CD4-positive, alpha-beta T cell treated with Interleukin-4 for 1 hour (primary cell): Measurements from ENCODE around the gene TMEM47.

Experiments
- DNase-seq, 2 donors: peaks; one replicate each; pipeline ENCODE4 v3.0.0-alpha.2; 2020 to 2022

Gene TMEM47

GRCh38 chrX:34656842-34657725, at the start of gene TMEM47:
Gene TMEM47, minus strand, starts transcription at chrX:34657285. Its CDS starts 256 bp downstream, at chrX:34657029.
- DNase-seq, result no peak

GRCh38 chrX:34687095-34687494, 30.0 kb upstream of the TMEM47 start:
- no peak for DNase-seq

- no peak for DNase-seq
These were observed 2.5 kb upstream of the TMEM47 start for GRCh38 chrX:34659575-34659974.

- no peak for DNase-seq
These were observed 1.2 kb upstream of the TMEM47 start for GRCh38 chrX:34658326-34658725.

GRCh38 chrX:34657726-34658070, 613 bp upstream of the TMEM47 start:
- no peak for DNase-seq

- no peak for DNase-seq
These were observed 631 bp downstream of the TMEM47 start for GRCh38 chrX:34656467-34656841.

GRCh38 chrX:34655501-34656455, 1.3 kb downstream of the TMEM47 start:
- DNase-seq, result no peak

- no peak for DNase-seq
These were observed 2.2 kb downstream of the TMEM47 start for GRCh38 chrX:34654696-34655490.

- no peak for DNase-seq
These were observed 3.3 kb downstream of the TMEM47 start for GRCh38 chrX:34653811-34654210.

GRCh38 chrX:34642849-34643248, 14.2 kb downstream of the TMEM47 start:
- DNase-seq, result no peak

GRCh38 chrX:34638116-34638515, 19.0 kb downstream of the TMEM47 start:
- DNase-seq, result no peak

- no peak for DNase-seq
These were observed 22.7 kb downstream of the TMEM47 start for GRCh38 chrX:34634349-34634748.

- no peak for DNase-seq
These were observed 24.7 kb downstream of the TMEM47 start for GRCh38 chrX:34632384-34632783.

GRCh38 chrX:34631479-34632220, 25.4 kb downstream of the TMEM47 start:
- DNase-seq, result no peak

- DNase-seq, result no peak
These were observed 27.5 kb downstream of the TMEM47 start for GRCh38 chrX:34629572-34629971.

- no peak for DNase-seq
These were observed 32.7 kb downstream of the TMEM47 start for GRCh38 chrX:34624416-34624815.

- no peak for DNase-seq
These were observed 37.2 kb downstream of the TMEM47 start for GRCh38 chrX:34619920-34620319.

GRCh38 chrX:34612036-34612435, 45.0 kb downstream of the TMEM47 start:
- DNase-seq, result no peak

- no peak for DNase-seq
These were observed 58.7 kb downstream of the TMEM47 start for GRCh38 chrX:34598362-34598761.

- no peak for DNase-seq
These were observed 70.1 kb downstream of the TMEM47 start for GRCh38 chrX:34586936-34587335.

GRCh38 chrX:34586346-34586911, 70.7 kb downstream of the TMEM47 start:
- DNase-seq, result no peak

- no peak for DNase-seq
These were observed 71.5 kb downstream of the TMEM47 start for GRCh38 chrX:34585561-34585960.
